Ishikawa (cell line): ENCODE measurements around the gene TPCN1.

Source experiments
- CEBPB ChIP-seq: IDR thresholded peaks from 2 replicates; pipeline ENCODE4 v1.6.1; 2012
- CREB1 ChIP-seq: IDR thresholded peaks from 2 replicates; pipeline ENCODE4 v1.6.1; 2012; ENCODE audit warnings: low read depth
- EGR1 ChIP-seq: IDR thresholded peaks from 2 replicates; pipeline ENCODE4 v1.6.1; 2012
- EP300 ChIP-seq: IDR thresholded peaks from 2 replicates; pipeline ENCODE4 v1.6.1; 2012; ENCODE audit warnings: borderline replicate concordance
- FOXM1 ChIP-seq: IDR thresholded peaks from 2 replicates; pipeline ENCODE4 v1.6.1; 2012; ENCODE audit warnings: low read depth, borderline replicate concordance
- MAX ChIP-seq: IDR thresholded peaks from 2 replicates; pipeline ENCODE4 v1.6.1; 2012
- NFIC ChIP-seq: IDR thresholded peaks from 2 replicates; pipeline ENCODE4 v1.6.1; 2012
- RAD21 ChIP-seq: IDR thresholded peaks from 2 replicates; pipeline ENCODE4 v1.6.1; 2012; ENCODE audit warnings: low read depth
- REST ChIP-seq: IDR thresholded peaks from 2 replicates; pipeline ENCODE4 v1.6.1; 2012; ENCODE audit warnings: low read depth, mild to moderate bottlenecking
- TAF1 ChIP-seq: IDR thresholded peaks from 2 replicates; pipeline ENCODE4 v1.6.1; 2012; ENCODE audit warnings: low read depth, mild to moderate bottlenecking
- TCF12 ChIP-seq: IDR thresholded peaks from 2 replicates; pipeline ENCODE4 v1.6.1; 2012; ENCODE audit warnings: low read depth
- TEAD4 ChIP-seq: IDR thresholded peaks from 2 replicates; pipeline ENCODE4 v1.6.1; 2012
- USF1 ChIP-seq: IDR thresholded peaks from 2 replicates; pipeline ENCODE4 v1.6.1; 2012
- YY1 ChIP-seq: IDR thresholded peaks from 2 replicates; pipeline ENCODE4 v1.6.1; 2012; ENCODE audit warnings: low read depth
- ZBTB7A ChIP-seq: IDR thresholded peaks from 2 replicates; pipeline ENCODE4 v1.6.1; 2012; ENCODE audit warnings: low read depth

The TPCN1 gene

GRCh38 chr12:113235976-113236375, 14.7 kb downstream of the TPCN1 start:
- TF ChIP-seq EP300 (no peak), FOXM1 (no peak), YY1 (no peak), MAX (no peak), CEBPB (no peak), CREB1 (no peak), TAF1 (no peak), REST (no peak), TEAD4 (no peak), USF1 (no peak), RAD21 (no peak), TCF12 (no peak), ZBTB7A (no peak), NFIC (no peak), EGR1 (no peak)

- TF ChIP-seq TAF1 (no peak), CREB1 (no peak), CEBPB (no peak), FOXM1 (no peak), REST (no peak), YY1 (no peak), USF1 (no peak), TCF12 (no peak), NFIC (no peak), ZBTB7A (no peak), MAX (no peak), RAD21 (no peak), TEAD4 (no peak), EP300 (no peak), EGR1 (no peak)
These were observed 15.5 kb downstream of the TPCN1 start for GRCh38 chr12:113236539-113237399.

- TF ChIP-seq CEBPB (no peak), USF1 (no peak), REST (no peak), TCF12 (no peak), EGR1 (no peak), FOXM1 (no peak), MAX (no peak)
These were observed 16.5 kb downstream of the TPCN1 start for GRCh38 chr12:113237748-113238147.

- TF ChIP-seq EGR1, result no peak
- no peak for TF ChIP-seq REST
- no peak for TF ChIP-seq RAD21
- TF ChIP-seq TCF12, result no peak
- TF ChIP-seq MAX, result no peak
- TF ChIP-seq YY1, result no peak
- no peak for TF ChIP-seq ZBTB7A
- no peak for TF ChIP-seq CEBPB
- no peak for TF ChIP-seq CREB1
- TF ChIP-seq TEAD4, result no peak
- no peak for TF ChIP-seq USF1
- no peak for TF ChIP-seq FOXM1
- no peak for TF ChIP-seq NFIC
These were observed 17.0 kb downstream of the TPCN1 start for GRCh38 chr12:113238309-113238708.
